Vagina (tissue), 2 donors: ENCODE results near the gene PNPLA1. TPM values are rescaled to one million over a fixed set of nuclear protein-coding genes. Genes with fewer than 3 reads are reported as not detected.

Experiments used
- DNase-seq, 2 donors: peaks; one replicate each; pipeline ENCODE4 v3.0.0-alpha.2; 2017; ENCODE audit errors: extremely low spot score in 2 of 2
- H3K27ac ChIP-seq: fragments of 200-600 bp; sonication (generic); one replicate; pipeline ENCODE4 v1.5.1; 2019
- H3K27me3 ChIP-seq: fragments of 200-600 bp; sonication (generic); one replicate; pipeline ENCODE4 v1.5.1; 2019
- H3K36me3 ChIP-seq, 2 donors: fragments of 200-600 bp; sonication (generic); one replicate each; pipeline ENCODE4 v1.5.1; 2017 to 2019
- H3K4me1 ChIP-seq: fragments of 200-600 bp; sonication (generic); one replicate; pipeline ENCODE4 v1.5.1; 2019
- H3K4me3 ChIP-seq, 2 donors: fragments of 200-600 bp; sonication (generic); 1 replicate in 1 of 2; 2 replicates in 1 of 2; pipeline ENCODE4 v1.5.1; 2016 to 2019
- H3K9me3 ChIP-seq: fragments of 200-600 bp; sonication (generic); one replicate; pipeline ENCODE4 v1.5.1; 2019
- CTCF ChIP-seq, 3 experiments: fragments of 450-650 bp in 2 of 3; fragments of 200-600 bp in 1 of 3; sonication (generic) in 1 of 3; IDR thresholded peaks; one replicate each; pipeline ENCODE4 v1.5.1; 2017 to 2019; ENCODE audit warnings: antibody characterized with exemption in 3 of 3, mild to moderate bottlenecking in 2 of 3, moderate library complexity in 2 of 3
- POLR2A ChIP-seq, 2 donors: fragments of 450-650 bp; IDR thresholded peaks; one replicate each; pipeline ENCODE4 v1.6.1; 2017; ENCODE audit warnings: antibody characterized with exemption in 2 of 2, mild to moderate bottlenecking in 2 of 2, moderate library complexity in 2 of 2
- POLR2AphosphoS5 ChIP-seq, 2 donors: sonication (generic); formaldehyde crosslinking; IDR thresholded peaks; one replicate each; pipeline ENCODE4 v1.9.0; 2017; ENCODE audit warnings: antibody characterized with exemption in 2 of 2, mild to moderate bottlenecking in 2 of 2, low read depth in 1 of 2; ENCODE audit not compliant: insufficient read depth in 1 of 2
- intact Hi-C: fragments of 100-400 bp; cut with DNase I; formaldehyde crosslinking; loops from one replicate; pipeline ENCODE4 v1.15.1; 2023
- total RNA-seq: library from RNA; depleted of rRNA; stranded (reverse); fragments of >200 nt; gene quantifications from one replicate; pipeline ENCODE4 v1.2.3, GENCODE V29; 2016

Gene PNPLA1
- total RNA-seq, 1 donor from 2014 or later = not detected

DNA sequence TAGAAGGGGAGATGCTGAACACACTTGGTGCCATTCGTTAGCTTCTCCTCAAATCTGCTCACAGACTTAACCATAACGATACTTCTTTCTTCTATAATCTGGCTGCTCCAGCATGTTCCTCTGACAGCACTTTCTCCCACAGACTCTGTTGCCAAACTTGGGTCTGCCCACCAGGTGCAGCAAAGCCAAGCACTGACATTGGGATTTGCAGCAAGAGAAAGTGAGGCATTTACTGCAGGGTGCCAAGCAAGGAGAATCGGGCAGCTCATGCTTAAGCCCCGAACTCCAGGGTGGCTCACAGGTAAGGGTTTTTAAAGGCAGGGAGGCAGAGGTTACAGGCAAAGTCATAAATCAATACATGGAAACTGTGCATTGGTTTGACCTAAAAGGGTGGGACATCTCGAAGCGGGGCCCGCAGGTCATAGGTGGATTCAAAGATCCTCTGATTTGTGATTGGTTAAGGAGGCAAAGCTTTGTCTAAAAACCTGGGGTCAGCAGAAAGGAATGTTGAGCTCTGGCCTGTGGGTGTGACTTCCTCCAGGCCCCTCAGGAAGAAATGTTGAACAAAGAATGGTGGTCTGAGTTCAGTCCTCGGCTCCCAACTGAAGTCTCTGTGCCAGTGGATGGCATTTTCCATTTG, 25.1 kb upstream of the PNPLA1 start:
- DNase-seq = no peak
- Histone ChIP-seq H3K4me1 (peaks cover 24% of the 10 kb centered on the region), H3K27me3 (no peaks in the 10 kb centered on the region), H3K9me3 (no peaks in the 10 kb centered on the region), H3K4me3 (no peak overlapping the region), H3K27ac (no peak overlapping the region), H3K36me3 (no peaks in the 10 kb centered on the region)
- intact Hi-C loops = no loop called here
- TF ChIP-seq POLR2AphosphoS5 (IDR thresholded peaks at IDR 0.05; ENCODE audit: insufficient read depth in 1 of 2, low read depth in 1 of 2) (no peak), POLR2A (IDR thresholded peaks at IDR 0.05) (no peak), CTCF (IDR thresholded peaks at IDR 0.05) (no peak)

DNA sequence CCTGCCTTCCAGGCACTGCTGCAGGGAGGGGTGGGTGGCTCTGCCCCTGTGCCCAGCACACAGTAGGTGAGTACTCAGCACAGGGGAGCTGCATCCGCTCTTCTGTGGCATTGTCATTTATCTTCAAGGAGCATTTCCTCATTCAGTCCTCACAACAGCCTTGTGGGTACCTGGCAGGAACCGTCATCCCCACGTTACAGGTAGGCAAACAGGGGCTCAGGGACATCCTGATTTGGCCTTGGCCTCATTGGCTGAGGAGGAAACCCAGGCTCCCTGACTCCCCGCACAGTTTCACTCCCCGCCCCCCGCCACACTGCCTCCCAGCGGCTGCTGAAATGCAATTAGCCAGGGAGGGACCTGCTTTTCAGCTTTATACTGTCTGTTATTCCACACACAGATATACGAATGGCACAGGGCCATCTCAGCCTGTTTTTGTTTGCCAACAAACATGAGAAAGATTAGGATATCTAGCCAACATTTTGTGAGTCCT, 24.2 kb upstream of the PNPLA1 start:
- no peak for DNase-seq
- Histone ChIP-seq H3K4me3 (no peak overlapping the region), H3K4me1 (peaks cover 24% of the 10 kb centered on the region), H3K27me3 (no peaks in the 10 kb centered on the region), H3K36me3 (no peaks in the 10 kb centered on the region), H3K27ac (no peak overlapping the region), H3K9me3 (no peaks in the 10 kb centered on the region)
- intact Hi-C loops = no loop called here
- TF ChIP-seq POLR2AphosphoS5 (IDR thresholded peaks at IDR 0.05; ENCODE audit: insufficient read depth in 1 of 2, low read depth in 1 of 2) = no peak
- no peak for TF ChIP-seq POLR2A (IDR thresholded peaks at IDR 0.05)
- no peak for TF ChIP-seq CTCF (IDR thresholded peaks at IDR 0.05)

GRCh38 chr6:36246506-36247268, 23.2 kb upstream of the PNPLA1 start:
- no peaks in the 10 kb centered on the region for H3K9me3 ChIP-seq
- DNase-seq = no peak
- no peak overlapping the region for H3K4me3 ChIP-seq
- no peaks in the 10 kb centered on the region for H3K36me3 ChIP-seq
- TF ChIP-seq POLR2A (IDR thresholded peaks at IDR 0.05) = no peak
- no peak for TF ChIP-seq POLR2AphosphoS5 (IDR thresholded peaks at IDR 0.05; ENCODE audit: insufficient read depth in 1 of 2, low read depth in 1 of 2)
- no peak for TF ChIP-seq CTCF (IDR thresholded peaks at IDR 0.05)
- intact Hi-C loops = no loop called here
- peak overlapping the region; percentile 44 for H3K27ac ChIP-seq
- no peaks in the 10 kb centered on the region for H3K27me3 ChIP-seq
- peaks cover 24% of the 10 kb centered on the region for H3K4me1 ChIP-seq

DNA sequence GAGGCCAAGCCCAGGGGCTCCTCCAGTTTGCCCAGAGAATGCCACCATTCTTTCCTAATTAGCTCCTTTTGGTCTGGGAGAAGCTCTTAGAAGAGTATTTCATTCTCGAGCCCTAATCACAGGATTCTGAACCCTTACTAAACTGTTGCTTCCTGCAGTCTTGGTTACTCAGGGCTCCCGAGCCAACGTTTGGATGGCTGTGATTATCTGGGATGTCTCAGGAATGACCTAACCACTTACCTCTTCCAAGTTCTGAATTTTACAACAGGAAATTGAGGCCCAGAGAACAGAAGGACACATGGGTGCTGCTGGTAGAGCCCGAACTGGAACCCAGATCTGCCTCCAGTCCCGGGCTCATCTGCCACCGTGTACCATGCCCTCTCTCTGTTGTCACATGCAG, 22.2 kb upstream of the PNPLA1 start:
- no peak for DNase-seq

More for the DNA sequence above, 22.2 kb upstream of the PNPLA1 start:
- Histone ChIP-seq H3K4me3 (no peak overlapping the region), H3K27ac (peak overlapping the region; percentile 48), H3K9me3 (no peaks in the 10 kb centered on the region), H3K4me1 (peaks cover 24% of the 10 kb centered on the region), H3K27me3 (no peaks in the 10 kb centered on the region), H3K36me3 (no peaks in the 10 kb centered on the region)
- TF ChIP-seq POLR2AphosphoS5 (IDR thresholded peaks at IDR 0.05; ENCODE audit: insufficient read depth in 1 of 2, low read depth in 1 of 2) (no peak), CTCF (IDR thresholded peaks at IDR 0.05) (no peak), POLR2A (IDR thresholded peaks at IDR 0.05) (no peak)
- intact Hi-C loops = no loop called here
